Nucleus accumbens (tissue), 56 donors: ENCODE measurements around the gene FAM131B.

ENCODE experiments used
- DNase-seq, 56 donors: peaks; one replicate each; lab custom pipeline; 2025; lab: John Stamatoyannopoulos, UW

FAM131B gene

GRCh38 chr7:143361552-143362130 is 872 bp downstream of the FAM131B start:
- DNase-seq: peak in 15 of 56 donors; percentile 28 to 72 (median 41)

- peak in 38 of 56 donors; percentile 13 to 79 (median 43) for DNase-seq
Measured at GRCh38 chr7:143360788-143361551, 1.5 kb downstream of the FAM131B start.

DNA sequence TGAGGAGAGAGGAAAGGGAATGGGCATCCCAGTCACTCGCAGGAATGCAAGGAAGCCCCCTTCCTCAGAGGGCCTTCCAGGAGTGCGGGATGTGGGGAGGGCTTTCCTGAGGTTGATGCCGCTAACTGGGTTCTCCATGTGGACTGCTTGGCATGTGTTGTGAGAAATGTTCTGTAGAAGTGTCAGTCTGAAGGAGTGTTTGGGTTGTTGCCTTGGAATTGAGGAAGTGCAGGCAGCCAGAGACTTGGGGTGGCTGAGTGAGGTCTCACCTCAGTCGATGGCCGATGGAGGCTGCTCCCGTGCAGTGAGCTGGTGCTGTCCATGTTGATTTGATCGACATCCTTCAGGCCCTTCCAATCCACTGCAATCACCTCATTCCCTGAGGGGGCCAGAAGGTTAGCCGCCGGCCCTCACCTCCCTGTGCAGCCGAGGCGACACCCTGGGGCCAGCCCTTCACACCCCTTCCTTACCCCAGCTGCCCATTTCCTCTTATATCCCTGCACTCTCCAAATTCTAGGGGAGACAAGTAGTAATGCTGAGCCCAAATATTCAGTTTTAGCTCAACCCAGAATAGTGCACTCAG is 2.7 kb downstream of the FAM131B start:
- no peak for DNase-seq

DNA sequence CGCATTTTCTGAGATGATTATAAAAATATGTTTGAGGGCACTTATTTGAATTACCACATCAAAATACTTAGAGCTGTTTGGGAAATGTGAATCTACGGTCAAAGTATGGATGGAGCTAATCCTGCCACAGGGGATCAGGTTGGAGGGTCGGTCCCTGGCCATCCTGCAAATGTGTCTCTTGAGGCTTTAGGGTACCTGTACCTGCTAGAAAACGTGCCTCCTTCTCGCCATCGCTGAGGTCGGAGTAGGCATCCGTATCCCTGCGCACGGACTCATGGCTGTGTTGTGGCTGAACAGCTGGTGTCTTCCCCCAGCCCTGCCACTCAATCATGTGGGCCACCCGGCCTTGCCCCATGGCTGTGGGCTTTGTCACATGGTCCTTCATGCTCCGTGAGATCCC is 3.9 kb downstream of the FAM131B start:
- no peak for DNase-seq

DNA sequence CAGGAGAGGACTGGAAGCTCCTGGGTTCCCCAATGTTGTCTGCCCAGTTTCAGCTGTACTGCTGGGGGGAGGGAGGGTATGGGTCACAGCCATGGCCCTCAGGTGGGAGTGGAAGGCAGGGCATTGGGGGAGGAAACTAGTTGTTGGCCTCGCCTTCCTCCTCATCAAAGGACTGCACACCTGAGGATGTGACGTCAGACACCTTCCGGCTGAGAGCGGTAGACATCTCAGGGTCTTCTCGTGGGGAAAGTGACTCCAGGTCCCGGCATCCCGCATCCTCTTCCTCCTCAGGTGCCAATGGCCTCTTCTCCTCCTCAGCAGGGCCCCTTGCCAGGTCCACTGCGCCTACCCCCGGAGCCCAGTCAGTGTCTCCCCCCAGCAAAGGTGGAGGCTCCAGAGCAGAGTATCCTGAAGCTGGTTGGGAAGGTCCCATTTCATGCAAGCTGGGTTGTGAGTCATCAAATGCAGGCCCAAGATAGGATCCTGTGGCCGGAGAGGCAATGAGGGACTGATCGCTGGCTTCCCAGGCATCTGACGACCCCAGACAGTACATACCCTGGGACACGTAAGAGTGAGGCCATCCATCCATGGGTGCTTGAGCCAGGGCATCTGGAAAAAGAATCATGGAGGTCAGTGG is 6.0 kb downstream of the FAM131B start:
- no peak for DNase-seq

DNA sequence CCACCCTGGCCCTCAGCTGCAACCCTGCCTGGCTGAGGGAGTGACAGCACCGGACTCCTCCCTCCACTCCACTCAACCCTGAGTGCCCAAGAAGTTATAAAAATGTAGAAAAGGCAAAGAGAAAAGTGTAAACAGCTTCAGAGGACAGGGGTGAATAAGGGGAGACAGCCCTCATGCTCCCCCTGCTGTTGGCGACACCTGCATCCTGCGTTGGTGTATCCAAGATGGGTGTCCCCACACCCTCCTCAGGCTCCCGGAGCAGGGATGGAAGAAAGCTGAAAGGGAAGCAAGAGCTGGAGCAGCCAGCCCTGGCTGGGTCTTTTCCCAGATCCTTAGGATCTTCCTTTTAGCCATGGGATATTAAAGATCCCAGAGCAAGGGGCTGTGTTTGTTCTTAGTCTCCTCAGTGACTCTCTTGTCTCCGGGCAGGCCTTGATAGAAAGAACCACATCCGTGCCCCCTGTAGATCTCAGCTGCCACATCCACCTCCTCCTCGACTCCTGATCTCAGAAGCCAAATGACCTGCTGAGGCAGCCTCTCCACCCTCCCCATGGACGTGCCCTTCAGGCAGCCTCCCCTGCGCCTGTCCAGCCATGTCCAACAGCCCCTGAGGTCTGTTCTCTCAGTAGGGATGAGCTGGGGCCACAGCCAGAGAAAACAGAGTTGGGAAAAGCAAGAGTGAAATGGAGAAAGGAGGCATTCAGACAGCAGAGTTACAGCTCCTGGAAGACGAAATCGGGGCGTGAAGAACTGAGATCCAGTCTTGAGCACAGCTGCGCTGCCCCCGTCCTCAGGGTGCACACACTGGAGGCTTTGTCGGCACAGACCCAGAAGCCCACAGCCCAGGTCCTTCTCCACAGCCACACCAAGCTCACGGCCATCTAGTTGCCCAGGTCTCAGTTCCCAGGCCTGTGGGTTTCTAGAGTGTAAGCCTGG is 6.8 kb downstream of the FAM131B start:
- no peak for DNase-seq

- DNase-seq: no peak
Measured at GRCh38 chr7:143354965-143355364, 7.5 kb downstream of the FAM131B start.

- DNase-seq: no peak
Measured at GRCh38 chr7:143354376-143354775, 8.1 kb downstream of the FAM131B start.

DNA sequence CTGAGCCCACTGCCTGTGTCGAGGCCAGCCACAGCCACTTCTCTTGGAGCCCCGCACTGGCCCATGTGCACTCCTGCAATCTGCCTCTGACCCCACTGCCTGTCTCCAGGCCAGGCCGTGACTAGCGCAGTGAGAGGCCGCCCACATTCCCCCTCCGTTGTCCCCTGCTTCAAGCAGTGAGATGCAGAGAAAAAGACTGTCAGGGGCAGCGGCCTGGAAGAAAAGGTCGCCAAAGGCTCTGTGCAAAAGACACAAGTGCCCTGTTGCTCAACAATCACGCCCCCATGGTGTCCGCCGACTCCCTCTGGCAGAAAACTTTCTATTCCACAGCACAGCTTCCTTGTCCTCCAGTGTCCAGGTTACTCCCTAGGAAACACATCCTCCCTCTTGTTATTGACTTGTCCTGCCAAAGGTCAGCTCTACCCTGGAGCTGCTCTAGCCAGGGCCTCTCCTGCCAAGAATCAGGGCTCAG is 9.9 kb downstream of the FAM131B start:
- no peak for DNase-seq

DNA sequence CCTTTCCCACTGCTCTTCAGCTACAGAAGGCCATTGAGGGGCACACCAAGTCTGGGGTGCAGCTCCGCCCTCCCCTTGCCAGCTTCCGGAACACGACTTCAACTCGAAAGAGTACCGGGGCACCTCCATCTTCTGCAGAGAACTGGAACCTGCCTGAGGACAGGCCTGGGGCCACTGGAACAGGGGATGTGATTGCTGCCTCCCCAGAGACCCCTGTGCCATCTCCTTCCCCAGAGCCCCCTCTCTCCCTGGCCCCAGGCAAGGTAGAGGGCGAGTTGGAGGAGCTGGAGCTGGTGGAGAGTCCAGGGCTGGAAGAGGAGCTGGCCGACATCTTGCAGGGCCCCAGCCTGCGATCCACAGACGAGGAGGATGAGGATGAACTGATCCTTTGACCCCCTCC is 10.9 kb downstream of the FAM131B start:
- DNase-seq: no peak

DNA sequence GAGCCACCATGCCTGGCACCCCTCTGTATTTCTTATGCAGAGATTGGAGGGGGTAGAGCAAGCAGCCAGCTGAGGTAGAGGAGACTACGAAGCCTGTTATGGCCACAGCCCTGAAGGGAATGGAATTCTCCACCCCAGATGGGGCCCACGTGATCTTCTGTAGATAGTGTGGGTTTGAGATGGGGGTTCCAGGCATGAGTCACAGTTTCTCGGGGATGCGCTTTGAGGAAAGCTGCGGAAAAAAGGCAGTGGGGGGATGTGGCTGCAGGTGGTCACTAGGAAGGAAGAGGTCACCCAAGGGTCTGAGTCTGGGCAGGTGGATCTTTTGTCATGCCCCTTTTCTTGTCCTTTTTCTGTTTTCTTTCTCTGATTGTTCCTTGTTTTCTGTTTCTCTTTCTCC is 11.5 kb downstream of the FAM131B start:
- DNase-seq: no peak

DNA sequence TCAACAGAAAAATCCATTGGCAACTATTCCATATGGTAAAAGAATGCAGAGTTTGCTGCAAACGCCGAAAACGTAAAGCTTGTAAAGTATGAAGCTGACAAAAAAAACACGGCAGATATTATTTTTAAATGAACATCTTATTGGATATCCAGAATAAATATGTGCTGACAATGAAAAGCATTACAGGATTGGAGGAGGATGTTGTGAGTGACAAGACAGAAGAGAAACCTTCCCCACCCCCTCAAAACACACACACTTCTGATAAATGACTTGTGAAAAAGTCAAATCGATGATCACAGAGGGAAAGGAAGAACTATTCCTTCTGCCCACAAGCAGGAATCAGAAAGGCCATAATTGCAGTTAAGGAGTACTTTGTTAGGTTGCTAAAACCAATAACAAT is 14.6 kb downstream of the FAM131B start:
- DNase-seq: no peak

GRCh38 chr7:143346018-143346417 is 16.5 kb downstream of the FAM131B start:
- DNase-seq: no peak

GRCh38 chr7:143345428-143345900 is 17.0 kb downstream of the FAM131B start:
- DNase-seq: peak in 2 of 56 donors; percentile 14 to 44

- no peak for DNase-seq
Measured at GRCh38 chr7:143343596-143343995, 18.9 kb downstream of the FAM131B start.

DNA sequence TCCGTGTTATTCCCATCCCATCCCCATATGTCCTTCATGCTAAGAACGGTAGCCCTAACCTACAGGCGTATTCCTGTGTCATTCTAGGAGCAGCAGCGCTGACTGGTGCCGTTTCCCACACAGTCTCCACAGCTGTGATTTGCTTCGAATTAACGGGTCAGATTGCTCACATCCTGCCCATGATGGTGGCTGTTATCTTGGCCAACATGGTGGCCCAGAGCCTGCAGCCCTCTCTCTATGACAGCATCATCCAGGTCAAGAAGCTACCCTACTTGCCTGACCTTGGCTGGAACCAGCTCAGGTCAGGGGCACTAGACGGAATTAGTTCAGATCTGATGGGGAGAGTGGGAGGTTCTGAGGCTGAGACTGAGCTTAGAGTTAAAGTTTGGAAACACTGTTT is 20.7 kb downstream of the FAM131B start:
- no peak for DNase-seq

DNA sequence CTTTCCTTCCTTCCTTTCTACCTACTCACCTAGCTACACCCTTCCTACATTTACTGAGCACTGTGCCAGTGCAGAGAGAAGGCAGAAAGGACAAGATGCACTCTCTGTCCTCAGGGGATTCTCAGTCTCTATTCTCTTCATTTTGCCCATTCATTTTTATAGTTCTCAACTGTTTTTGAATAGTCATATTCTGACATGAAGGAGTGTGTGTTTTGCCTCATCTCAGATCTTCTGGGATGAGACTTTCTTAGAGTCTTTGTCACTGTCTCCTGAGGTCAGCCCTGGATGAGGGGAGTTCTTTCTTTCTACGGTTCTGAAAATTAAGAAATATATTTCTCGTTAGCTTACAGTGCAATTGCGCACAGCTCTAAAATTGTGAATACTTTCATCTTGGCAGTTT is 25.3 kb downstream of the FAM131B start:
- no peak for DNase-seq

DNA sequence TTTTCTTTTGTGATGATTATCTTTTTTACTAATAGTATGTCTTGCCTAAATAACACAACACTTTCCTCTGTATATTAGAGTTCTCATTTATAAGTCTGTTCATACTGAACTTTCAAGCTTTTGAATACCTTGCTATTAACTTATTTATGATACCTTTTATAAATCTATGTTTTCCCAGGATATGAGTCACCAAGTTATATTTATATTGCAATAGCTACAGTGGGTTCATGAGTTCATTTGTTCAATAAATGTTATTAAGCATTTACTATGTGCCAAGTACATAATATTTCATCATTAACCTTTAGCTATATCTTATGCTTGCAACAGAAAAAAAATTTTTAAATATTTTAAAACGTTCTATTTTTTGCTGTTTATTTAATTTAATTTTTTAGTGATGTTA is 28.3 kb downstream of the FAM131B start:
- DNase-seq: no peak

DNA sequence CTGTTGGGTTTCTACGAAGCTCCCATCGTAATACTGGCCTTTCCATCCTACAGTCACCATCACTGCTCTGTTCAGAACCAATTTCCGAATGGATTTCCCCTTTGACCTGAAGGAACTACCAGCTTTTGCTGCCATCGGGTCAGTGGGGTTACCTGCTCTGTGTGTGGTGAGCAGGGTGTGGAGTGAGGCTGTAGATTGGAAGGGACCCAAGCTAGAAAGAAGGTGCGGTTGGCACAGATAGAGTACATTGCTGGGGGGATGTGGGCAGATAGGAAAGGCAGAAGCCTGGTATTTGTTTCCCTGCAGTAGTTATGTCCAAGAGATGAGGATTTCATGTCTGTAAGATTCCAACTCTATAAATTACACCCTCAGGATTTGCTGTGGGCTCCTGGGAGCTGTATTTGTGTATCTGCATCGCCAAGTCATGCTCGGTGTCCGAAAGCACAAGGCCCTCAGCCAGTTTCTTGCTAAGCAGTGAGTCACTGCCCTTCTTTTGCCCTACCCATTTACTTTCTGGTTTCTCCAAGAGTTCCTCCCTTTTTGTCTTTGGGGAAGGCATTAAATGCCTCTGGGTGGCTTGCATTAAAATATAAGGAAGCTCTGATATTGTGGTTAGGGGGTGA is 31.2 kb downstream of the FAM131B start:
- DNase-seq: no peak
